Right hindlimb (tissue), 1 donor: ENCODE measurements around the gene PPFIA1.
"Not testable (repeated sequence)": the region's sequence is repeated elsewhere in the genome, so short reads cannot be mapped to it uniquely, and the experiment has no call there.

Experiments used
- DNase-seq: peaks from one replicate; pipeline ENCODE4 v3.0.0-alpha.2; 2018

The PPFIA1 gene

DNA sequence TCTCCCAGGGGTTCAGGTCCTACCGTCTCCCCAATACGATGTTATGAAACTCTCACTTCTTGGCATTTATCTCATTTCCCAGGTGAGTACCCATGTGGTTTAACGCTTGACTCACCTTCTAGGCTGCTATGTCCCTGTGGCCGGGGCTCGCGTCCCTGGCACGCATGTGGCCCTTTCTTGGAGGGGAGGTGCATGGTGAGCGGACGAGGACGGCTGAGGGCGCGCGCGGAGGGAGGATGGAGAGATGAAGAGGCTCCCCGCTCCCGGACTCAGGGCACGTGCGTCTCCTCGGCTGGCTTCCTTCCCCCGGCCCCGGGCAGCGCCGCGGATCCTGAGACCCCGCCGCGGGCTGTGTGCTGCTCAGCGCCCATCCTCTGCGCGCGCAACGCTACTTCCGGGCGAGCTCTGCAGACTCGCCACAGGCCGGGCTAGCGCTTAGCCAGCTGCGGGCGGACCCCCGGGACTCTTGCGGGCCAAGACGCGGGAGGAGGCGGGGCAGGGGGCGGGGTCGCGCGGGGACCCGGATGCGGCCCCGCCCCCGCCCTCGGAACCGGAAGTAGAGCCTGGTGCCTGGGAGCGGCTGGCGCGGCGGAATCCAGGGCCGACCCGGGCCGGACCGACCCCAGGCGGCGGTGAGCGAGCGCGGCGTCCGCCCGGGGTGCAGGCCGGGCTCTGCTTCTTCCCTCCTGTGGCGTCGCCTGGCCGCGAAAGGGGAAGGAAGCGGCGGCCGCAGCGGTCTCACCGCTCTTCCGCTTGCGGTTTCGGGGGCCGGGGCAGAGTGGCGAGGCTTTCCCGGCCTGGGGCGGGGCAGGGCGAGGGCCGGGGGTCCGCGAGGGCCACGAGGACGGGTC is 127.7 kb downstream of the PPFIA1 start, which contains the start of gene CTTN:
TSS of gene CTTN (plus strand) at position 547 of the 851 bp plus-strand sequence. CDS start 8,769 bp downstream, outside the sequence.
- DNase-seq = peak; percentile 89

DNA sequence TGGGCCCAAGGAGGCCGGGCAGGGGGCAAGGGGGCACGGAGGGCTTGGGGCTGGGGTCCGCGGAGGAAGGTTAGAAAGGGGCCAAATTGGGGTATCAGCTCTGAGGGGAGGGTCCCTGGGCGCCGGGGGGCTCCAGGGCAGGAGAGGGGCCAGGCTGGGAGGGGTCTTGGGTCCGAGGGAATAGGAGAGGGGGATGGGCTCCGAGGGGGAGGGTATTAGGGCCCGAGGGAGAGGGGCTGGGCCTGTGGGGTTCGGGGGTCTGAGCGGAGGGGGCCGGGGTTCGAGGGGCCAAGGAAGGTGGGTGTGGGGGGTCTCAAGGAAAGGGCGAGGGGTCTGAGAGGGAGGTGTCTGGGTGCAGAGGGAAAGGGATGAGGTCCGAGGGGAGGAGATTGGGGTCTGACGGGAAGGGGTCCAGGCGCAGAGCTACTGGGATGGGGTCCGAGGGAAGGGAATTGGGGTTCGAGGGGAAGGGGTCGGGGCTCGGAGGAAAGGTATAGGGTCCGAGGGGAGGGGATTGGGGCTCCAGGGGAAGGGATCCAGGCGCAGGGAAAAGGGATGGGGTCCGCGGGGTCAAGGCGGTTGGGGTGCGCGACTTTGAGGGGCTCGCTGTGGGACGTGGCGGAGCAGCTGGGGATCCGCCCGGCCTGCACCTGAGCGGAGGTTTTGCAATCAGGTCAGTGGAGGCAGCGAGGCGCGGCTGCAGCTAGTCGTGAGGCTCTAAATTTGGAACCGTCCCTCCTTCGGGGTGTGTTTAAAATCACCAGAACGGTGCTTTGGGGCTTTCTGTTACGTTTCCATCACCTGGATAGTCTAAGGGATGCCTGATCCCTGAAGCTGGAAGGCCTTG is 128.6 kb downstream of the PPFIA1 start:
- DNase-seq = no peak

DNA sequence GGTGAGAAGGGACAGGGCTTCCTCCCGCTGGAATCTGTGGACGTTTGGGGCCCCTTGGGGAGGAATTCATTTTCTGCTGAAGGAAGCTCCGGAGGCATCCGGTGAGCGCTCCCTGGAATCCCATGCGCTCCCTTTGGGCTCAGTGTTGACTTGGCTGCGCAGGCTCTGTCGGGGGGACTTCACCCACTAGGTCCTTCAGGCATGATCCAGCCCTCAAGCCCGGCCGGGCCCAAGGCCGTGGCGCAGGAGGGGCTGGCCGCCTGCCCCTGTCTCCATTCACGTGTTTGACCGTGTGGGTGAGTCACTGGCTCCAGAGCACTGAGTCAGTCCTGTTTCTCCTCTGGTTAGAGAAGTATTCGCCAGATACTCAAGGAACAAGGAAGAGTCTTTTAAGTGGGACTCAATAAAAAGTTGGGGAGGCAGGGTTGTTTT is 129.2 kb downstream of the PPFIA1 start:
- peak; percentile 59 for DNase-seq

- DNase-seq = no peak
These were observed 130.2 kb downstream of the PPFIA1 start for GRCh38 chr11:70400643-70401042.

DNA sequence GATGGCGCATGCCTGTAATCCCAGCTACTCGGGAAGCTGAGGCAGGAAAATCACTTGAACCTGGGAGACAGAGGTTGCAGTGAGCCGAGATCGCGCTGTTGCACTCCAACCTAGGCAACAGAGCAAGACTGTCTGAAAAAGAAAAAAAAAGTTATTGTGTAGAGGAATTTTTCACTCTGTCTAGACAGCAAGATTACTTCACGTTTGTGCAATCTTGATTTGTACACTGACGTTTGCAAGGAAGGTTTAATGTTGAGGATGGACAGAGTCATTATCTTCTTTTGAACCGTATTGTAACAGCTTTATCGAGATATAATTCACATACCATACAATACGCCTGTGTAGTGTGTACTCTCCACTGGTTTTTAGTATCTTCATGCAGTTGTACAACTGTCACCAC is 131.5 kb downstream of the PPFIA1 start:
- no peak for DNase-seq

- no peak for DNase-seq
These were observed 132.2 kb downstream of the PPFIA1 start for GRCh38 chr11:70402685-70403084.

DNA sequence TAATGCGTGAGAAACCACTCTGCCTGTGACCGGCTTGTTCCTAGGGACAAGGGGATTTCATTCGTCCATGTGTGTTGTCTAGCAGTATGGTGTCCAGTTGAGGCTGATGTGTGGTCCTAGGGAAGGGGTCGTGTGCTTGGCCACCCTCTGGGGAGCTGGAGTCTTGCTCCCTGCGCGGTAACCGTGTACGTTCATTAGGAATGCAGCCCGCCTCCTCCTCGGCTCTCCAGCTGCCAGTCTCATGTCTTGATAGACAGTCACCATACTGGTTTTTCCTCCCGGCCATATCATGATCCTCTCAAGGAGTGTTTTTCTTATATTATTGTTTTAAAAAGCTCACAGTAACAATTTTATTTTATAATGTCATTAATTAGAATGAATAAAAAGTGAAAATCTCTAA is 133.8 kb downstream of the PPFIA1 start:
- no peak for DNase-seq

DNA sequence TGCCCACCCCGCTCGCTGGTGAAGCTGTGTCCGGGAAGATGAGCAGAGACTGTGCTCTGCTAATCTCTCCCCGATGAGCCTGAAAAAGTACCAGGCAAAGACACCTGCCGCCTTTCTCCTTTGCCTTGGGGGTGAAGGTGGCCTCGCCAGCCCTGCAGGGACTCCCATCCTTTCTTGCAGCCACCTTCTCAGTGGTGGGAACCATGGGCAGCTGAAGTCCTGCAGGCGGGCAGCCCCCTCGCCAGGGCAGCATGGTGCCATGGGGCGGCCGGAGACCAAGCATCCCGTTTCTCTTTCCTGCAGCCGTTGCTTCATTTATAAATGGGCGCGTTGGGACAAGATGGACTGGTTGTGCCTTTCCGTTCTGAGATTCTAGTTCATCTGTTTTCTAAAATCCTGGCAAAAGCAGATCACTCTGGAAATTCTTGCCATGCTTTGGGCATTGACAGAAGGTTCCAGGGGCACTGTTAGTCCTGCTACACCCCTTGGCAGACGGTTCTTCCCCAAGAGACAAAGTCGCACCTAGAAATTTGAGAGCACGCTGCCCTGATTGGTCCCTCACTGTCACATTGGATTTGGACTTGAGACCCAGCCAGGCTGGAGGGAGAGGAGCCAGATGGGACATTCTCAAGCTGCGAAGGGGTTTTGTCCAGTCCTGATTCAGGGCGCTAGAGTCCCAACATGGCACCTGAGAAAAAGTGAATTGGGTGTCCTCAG is 135.3 kb downstream of the PPFIA1 start:
- DNase-seq = no peak

- no peak for DNase-seq
These were observed 136.6 kb downstream of the PPFIA1 start for GRCh38 chr11:70407121-70407520.

- no peak for DNase-seq
These were observed 137.3 kb downstream of the PPFIA1 start for GRCh38 chr11:70407814-70408213.

GRCh38 chr11:70408326-70408725 is 137.8 kb downstream of the PPFIA1 start:
- not testable (repeated sequence) for DNase-seq

DNA sequence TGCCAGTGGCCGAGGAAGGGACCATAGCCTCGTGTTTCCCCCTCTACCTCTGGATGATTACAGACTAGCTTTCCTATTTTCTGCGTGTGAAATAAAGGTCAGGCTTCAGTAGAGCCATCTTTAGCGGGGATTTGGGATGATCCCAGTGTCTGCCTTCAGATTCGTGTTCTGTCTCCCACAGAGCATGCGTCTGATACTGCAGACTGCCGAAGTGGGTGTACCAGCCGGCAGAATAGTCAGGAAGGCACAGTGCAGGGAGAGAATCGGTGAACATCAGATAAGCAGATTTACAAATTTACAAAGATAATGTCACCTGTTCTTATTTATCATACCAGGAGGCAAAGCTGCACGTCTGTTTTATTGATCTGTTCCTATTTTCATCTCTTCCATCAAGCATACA is 138.9 kb downstream of the PPFIA1 start:
- no peak for DNase-seq

DNA sequence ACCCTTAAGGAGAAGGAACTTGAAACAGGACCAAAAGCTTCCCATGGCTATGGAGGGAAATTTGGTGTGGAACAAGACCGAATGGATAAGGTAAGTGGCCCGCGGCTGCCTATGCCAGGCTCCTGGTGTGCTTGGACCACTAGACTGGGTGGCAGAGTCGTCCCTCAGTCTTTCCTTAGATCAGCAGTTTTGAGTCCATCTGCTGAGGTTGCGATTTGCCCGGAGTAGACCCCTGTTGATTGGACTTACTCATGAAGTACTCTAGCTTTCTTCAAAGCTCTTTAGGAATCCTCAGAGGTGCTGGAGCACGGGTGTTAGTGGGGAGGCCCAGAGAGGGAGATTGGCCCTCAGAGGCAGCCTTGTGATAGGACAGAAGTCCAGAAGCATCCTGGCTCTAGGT is 139.4 kb downstream of the PPFIA1 start:
- DNase-seq = no peak

DNA sequence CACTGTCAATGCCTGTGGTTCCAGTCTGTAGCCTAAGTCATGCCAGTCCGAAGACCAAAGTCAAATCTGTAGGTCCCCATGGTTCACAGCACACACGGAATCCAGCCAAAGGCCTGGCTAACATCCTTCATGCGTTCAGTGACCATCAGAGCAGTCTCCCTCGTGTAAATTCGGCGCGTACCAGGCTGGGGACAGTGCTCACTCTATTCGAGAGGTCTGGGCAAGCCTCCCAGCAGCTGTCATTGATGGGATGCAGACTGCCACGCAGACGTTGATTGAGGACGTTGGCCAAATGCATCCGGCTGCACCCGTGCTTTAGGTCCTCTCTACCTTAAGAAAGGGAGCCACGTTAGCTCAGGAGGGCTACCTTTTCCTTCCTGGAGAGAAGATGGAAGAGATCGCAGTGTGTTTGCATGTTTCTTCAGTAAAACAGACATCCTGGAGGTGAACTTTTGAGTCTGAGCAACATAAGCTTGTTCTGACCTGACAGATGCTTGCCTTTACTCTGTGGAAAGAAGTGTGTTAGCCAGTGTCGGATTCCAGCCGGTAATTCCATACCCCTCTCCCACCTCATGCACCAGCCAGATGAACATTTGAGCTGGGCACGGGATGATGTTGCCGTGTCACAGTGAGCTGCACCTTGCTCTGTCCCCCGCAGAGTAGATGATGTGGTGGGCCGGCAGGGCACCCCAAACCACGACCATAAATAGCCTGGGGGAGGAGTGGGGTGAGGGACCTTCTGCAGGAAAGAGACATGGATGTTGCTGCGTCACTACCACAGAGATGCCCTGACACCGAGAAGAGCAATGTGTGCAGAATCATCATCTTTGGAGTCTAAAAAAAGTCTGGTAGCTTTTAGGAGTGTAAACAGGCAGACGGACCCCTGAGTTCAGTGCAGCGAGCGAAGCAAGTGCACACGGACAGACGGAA is 140.1 kb downstream of the PPFIA1 start:
- DNase-seq = no peak

- no peak for DNase-seq
These were observed 141.4 kb downstream of the PPFIA1 start for GRCh38 chr11:70411713-70412452.

GRCh38 chr11:70413151-70413550 is 142.7 kb downstream of the PPFIA1 start:
- DNase-seq = no peak

DNA sequence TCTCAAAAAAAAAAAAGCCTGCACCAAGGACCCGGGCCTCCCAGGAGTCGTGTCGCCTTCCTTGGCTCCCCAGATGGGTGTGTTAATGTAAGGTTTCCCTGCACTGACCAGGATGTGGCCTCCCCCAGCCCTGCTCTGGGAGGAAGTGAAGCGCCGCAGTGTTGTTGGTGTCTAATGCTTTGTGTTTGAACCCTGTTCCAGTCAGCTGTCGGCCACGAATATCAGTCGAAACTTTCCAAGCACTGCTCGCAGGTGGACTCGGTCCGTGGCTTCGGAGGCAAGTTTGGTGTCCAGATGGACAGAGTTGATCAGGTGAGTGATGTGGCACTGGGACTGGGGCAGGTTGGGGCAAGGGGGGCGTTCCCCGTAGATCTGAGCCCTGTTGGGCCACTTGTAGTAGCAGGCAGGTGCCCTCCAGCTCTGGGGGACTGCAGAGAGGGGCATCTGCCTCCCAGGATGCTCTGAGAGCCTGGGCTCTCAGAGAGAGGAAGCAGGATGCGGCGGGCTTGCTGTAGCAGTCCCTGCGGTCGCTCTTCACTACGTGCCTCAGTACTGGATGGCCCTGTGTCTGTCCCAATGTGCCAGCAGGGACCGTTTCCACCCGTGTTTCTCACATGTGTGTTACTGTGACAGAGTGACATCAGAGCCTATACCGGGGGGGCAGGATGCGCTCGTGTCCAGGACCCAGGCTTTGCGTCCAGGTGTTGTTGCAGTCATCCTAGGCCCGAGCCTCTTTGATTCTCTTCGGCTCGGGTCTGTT is 144.0 kb downstream of the PPFIA1 start:
- no peak for DNase-seq

DNA sequence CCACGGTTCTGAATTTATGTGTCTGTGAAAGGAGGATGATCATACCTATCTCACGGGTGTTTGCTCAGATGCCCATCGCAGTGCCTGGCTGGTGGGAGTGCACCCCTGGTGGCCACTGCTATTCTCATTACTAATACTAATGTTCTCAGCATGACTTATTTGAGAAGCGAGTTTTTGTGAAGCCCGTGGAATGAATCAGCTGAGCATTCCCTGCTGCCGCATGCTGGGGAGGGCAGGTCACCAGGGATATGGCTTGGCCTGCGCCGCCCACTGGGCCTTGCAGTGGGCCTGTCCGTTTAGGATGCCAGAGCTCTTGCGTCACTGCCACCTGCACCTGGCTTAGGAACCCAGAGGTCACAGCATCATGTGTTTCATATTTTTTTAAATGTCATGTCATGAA is 144.7 kb downstream of the PPFIA1 start:
- no peak for DNase-seq

GRCh38 chr11:70415642-70416395 is 145.3 kb downstream of the PPFIA1 start:
- DNase-seq = no peak

- DNase-seq = no peak
These were observed 146.4 kb downstream of the PPFIA1 start for GRCh38 chr11:70416881-70417280.
